ENCODE data around the gene COPS3.

COPS3 gene

DNA sequence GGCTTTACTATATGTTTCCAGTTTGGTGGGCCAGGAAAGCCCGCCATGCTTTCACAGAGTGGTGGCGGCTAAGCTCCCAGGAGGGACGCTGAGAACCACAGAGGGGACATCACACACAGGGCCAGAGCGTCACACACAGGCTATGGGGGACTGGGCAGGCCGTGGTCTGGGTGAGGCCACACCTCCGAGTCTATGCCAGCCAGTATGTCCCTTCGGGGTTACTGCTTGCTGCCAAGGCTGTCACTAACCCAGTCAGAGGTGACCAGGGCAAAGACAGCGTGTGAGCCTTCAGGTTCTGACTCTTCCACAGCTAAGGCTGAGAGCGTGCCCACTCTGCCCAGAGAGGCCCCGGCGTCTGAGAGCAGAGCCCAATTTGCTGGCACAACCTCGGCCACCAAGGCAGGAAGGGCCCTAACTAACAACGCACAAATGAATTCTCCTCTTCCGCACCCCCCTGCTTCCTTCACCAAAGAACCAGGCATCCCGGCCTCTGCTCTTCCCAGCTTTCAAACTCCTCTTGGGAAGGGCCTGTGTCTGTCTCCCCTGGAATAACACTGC lies 77.8 kb downstream of the COPS3 start:
- H3K36me3 ChIP-seq (ENCODE audit: control insufficient read depth, insufficient read depth, low read length) = no peaks in the 10 kb centered on the region
- peaks cover 42% of the 10 kb centered on the region for H3K4me1 ChIP-seq (ENCODE audit: control insufficient read depth, insufficient read depth, low read length)
- no peak overlapping the region for H3K4me3 ChIP-seq (ENCODE audit: low read length)
- peak overlapping the region; percentile 5 for H3K9ac ChIP-seq (ENCODE audit: low read length)
- H3K27me3 ChIP-seq (ENCODE audit: control insufficient read depth, insufficient read depth, low read length) = no peaks in the 10 kb centered on the region
- peak overlapping the region; percentile 91 for H3K27ac ChIP-seq (ENCODE audit: low read depth, low read length)

DNA sequence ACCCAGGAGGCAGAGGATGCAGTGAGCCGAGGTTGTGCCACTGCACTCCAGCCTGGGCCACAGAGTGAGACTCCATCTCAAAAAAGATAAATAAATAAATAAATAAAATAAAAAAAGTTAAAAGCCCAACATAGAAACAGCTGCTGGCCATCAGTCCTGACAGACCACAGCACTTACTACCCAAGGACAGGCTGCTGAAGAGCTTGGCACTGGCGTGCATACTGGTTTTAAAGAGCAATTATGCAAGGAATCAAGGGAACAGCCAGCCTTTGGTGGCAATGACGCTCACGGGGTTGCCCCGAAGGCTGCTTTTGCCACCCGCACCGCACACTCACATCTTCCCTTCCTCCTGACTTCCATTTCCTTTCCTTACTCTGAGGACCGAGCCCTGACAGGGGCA lies 79.1 kb downstream of the COPS3 start:
- H3K36me3 ChIP-seq (ENCODE audit: control insufficient read depth, insufficient read depth, low read length) = no peaks in the 10 kb centered on the region
- H3K27me3 ChIP-seq (ENCODE audit: control insufficient read depth, insufficient read depth, low read length) = no peaks in the 10 kb centered on the region
- no peak overlapping the region for H3K9ac ChIP-seq (ENCODE audit: low read length)
- H3K27ac ChIP-seq (ENCODE audit: low read depth, low read length) = peak overlapping the region; percentile 91
- H3K4me1 ChIP-seq (ENCODE audit: control insufficient read depth, insufficient read depth, low read length) = peaks cover 42% of the 10 kb centered on the region
- H3K4me3 ChIP-seq (ENCODE audit: low read length) = no peak overlapping the region

DNA sequence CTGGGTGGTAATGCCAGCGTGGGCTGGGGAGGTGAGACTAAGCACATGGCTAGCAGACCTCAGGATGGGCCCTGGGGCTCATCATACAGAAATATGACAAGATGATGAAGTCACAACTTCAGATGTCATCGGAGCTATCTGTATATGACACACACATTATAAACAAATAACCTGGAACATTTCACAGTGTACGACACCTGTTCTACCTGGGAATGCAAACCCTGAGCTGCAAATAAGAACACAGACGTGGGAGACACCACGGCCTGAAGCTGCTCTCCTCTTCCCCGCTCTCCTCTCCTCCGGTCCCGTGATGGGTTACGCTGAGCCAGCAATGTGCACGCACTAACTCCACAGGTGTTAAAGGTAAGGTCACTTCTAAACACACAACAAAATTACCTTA lies 79.8 kb downstream of the COPS3 start:
- Histone ChIP-seq H3K9ac (ENCODE audit: low read length) (no peak overlapping the region), H3K36me3 (ENCODE audit: control insufficient read depth, insufficient read depth, low read length) (no peaks in the 10 kb centered on the region), H3K27ac (ENCODE audit: low read depth, low read length) (peak overlapping the region; percentile 78), H3K4me3 (ENCODE audit: low read length) (no peak overlapping the region), H3K27me3 (ENCODE audit: control insufficient read depth, insufficient read depth, low read length) (no peaks in the 10 kb centered on the region), H3K4me1 (ENCODE audit: control insufficient read depth, insufficient read depth, low read length) (peaks cover 42% of the 10 kb centered on the region)

DNA sequence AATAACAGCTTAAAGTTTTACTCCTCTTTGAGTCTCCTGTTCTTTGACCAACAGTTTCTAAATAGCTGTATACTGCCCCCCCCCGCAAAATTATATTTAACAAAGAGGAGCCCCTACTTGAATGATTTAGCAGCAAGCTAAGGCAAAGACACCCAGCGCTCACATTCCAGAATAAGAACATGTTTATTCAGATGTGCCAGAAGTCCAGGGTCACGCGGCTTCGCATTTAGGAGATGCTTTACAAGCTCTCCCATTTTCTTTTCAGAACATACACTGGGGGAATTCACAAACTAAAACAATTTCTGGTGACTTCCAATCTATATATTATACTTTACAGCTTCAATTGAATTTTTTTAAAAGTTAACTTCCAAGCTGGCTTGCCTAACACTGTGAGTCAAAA lies 80.2 kb downstream of the COPS3 start:
- peaks cover 42% of the 10 kb centered on the region for H3K4me1 ChIP-seq (ENCODE audit: control insufficient read depth, insufficient read depth, low read length)
- H3K27ac ChIP-seq (ENCODE audit: low read depth, low read length) = peak overlapping the region; percentile 80

DNA sequence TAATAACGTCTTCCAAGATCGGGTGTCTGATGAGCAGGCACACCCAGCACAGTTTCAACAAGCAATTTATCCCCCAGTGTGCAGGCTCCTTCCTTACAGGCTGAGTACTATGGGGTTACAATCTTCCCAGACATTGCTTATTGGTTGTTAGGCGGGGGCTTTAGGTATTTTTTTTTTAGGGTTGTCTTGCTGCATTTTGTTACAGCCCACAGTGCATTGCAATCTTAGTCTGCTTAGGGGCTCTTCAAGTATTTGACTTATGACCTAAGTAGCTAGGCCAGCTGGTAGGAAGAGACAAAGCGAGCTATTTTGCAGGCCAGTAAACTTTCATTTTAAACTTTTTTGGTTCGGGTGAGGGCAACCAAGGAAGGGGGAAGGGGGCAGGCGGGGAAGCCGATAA lies 80.7 kb downstream of the COPS3 start:
- Histone ChIP-seq H3K9ac (ENCODE audit: low read length) (no peak overlapping the region), H3K27me3 (ENCODE audit: control insufficient read depth, insufficient read depth, low read length) (no peaks in the 10 kb centered on the region), H3K4me1 (ENCODE audit: control insufficient read depth, insufficient read depth, low read length) (peaks cover 42% of the 10 kb centered on the region), H3K36me3 (ENCODE audit: control insufficient read depth, insufficient read depth, low read length) (no peaks in the 10 kb centered on the region), H3K27ac (ENCODE audit: low read depth, low read length) (peak overlapping the region; percentile 80), H3K4me3 (ENCODE audit: low read length) (no peak overlapping the region)

More for the DNA sequence above, 80.2 kb downstream of the COPS3 start:
- Histone ChIP-seq H3K27me3 (ENCODE audit: control insufficient read depth, insufficient read depth, low read length) (no peaks in the 10 kb centered on the region), H3K4me3 (ENCODE audit: low read length) (no peak overlapping the region), H3K9ac (ENCODE audit: low read length) (no peak overlapping the region), H3K36me3 (ENCODE audit: control insufficient read depth, insufficient read depth, low read length) (no peaks in the 10 kb centered on the region)

DNA sequence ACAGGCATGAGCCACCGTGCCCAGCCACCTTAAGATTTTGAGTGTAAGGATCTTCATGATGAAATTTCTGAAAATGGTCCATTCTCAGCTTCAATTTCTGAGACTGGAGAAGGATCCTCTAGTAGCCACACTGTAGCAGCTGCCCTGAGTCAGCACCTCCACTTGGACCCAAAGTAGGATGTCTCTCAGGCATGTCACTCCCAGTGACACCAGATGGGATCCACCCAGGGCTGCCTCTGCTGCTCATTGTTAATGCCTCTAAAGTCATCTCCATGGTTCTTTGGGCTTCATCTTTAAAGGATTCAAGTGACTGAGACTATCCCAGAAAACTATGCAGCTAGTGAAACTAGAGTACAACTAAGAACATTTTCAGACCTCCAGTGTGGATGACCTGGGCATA lies 82.8 kb downstream of the COPS3 start:
- H3K4me1 ChIP-seq (ENCODE audit: control insufficient read depth, insufficient read depth, low read length) = peaks cover 24% of the 10 kb centered on the region
- no peaks in the 10 kb centered on the region for H3K27me3 ChIP-seq (ENCODE audit: control insufficient read depth, insufficient read depth, low read length)
- no peak overlapping the region for H3K9ac ChIP-seq (ENCODE audit: low read length)
- no peak overlapping the region for H3K27ac ChIP-seq (ENCODE audit: low read depth, low read length)
- H3K36me3 ChIP-seq (ENCODE audit: control insufficient read depth, insufficient read depth, low read length) = no peaks in the 10 kb centered on the region
- H3K4me3 ChIP-seq (ENCODE audit: low read length) = no peak overlapping the region

DNA sequence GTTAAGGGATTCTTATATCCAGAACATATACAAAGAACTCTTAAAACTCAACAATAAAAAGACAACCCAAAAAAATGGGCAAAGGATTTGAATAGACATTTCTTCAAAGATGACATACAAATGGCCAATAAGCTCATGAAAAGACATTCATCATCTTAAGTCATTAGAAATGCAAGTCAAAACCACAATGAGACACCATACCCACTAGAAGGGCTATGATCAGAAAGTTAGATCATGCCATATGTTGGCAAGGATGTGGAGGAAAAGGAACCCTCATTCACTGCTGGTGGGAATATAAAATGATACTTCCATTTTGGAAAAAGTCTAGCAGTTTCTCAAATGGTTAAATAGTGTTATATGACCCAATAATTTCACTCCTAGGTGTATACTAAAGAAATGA lies 84.3 kb downstream of the COPS3 start:
- no peak overlapping the region for H3K27ac ChIP-seq (ENCODE audit: low read depth, low read length)
- H3K4me3 ChIP-seq (ENCODE audit: low read length) = no peak overlapping the region
- no peaks in the 10 kb centered on the region for H3K27me3 ChIP-seq (ENCODE audit: control insufficient read depth, insufficient read depth, low read length)
- peaks cover 14% of the 10 kb centered on the region for H3K4me1 ChIP-seq (ENCODE audit: control insufficient read depth, insufficient read depth, low read length)
- H3K9ac ChIP-seq (ENCODE audit: low read length) = no peak overlapping the region
- H3K36me3 ChIP-seq (ENCODE audit: control insufficient read depth, insufficient read depth, low read length) = no peaks in the 10 kb centered on the region

All from rectal smooth muscle tissue (tissue), 1 donor.